Peyer's patch (tissue), 4 donors: Measurements from ENCODE around the gene MS4A7.

Source experiments
- CTCF ChIP-seq, 6 experiments: fragments of 450-650 bp in 4 of 6; fragments of 200-600 bp in 2 of 6; sonication (generic) in 1 of 6; IDR thresholded peaks; one replicate each; pipeline ENCODE4 v1.5.1; 2017 to 2019; ENCODE audit warnings: antibody characterized with exemption in 6 of 6, mild to moderate bottlenecking in 3 of 6, moderate library complexity in 1 of 6
- POLR2A ChIP-seq, 2 donors: fragments of 450-650 bp; IDR thresholded peaks; one replicate each; pipeline ENCODE4 v1.5.1; 2017; ENCODE audit warnings: antibody characterized with exemption in 2 of 2, mild to moderate bottlenecking in 2 of 2, moderate library complexity in 2 of 2

- TF ChIP-seq CTCF (IDR thresholded peaks at IDR 0.05) = no peak
- no peak for TF ChIP-seq POLR2A (IDR thresholded peaks at IDR 0.05)
These were observed 3.0 kb upstream of the MS4A7 start for GRCh38 chr11:60375316-60375715.
